Upper lobe of right lung (tissue), 1 donor: ENCODE data around the gene PTS. TPM values are rescaled to one million over a fixed set of nuclear protein-coding genes. Genes with fewer than 3 reads are reported as not detected.
A peak's percentile ranks its signal among the peaks of the same experiment; 100 is the strongest.

ENCODE experiments used
- ATAC-seq: fragments of 200-7000 bp; cut with Tn5 transposase; one replicate; pipeline ENCODE4 v1.9.1; 2020; ENCODE audit warnings: mild to moderate bottlenecking, moderate library complexity
- DNase-seq: peaks from one replicate; pipeline ENCODE4 v3.0.0-alpha.2; 2020
- H3K27ac ChIP-seq: fragments of 200-600 bp; one replicate; pipeline ENCODE4 v1.8.0; 2022
- H3K27me3 ChIP-seq: fragments of 200-600 bp; one replicate; pipeline ENCODE4 v1.8.0; 2022; ENCODE audit warnings: mild to moderate bottlenecking
- H3K36me3 ChIP-seq: fragments of 200-600 bp; one replicate; pipeline ENCODE4 v1.8.0; 2022
- H3K4me1 ChIP-seq: fragments of 200-600 bp; one replicate; pipeline ENCODE4 v1.8.0; 2022
- H3K4me3 ChIP-seq: fragments of 200-600 bp; one replicate; pipeline ENCODE4 v1.8.0; 2022; ENCODE audit warnings: mild to moderate bottlenecking
- H3K9me3 ChIP-seq: fragments of 200-600 bp; one replicate; pipeline ENCODE4 v1.8.0; 2022
- CTCF ChIP-seq: fragments of 200-600 bp; IDR thresholded peaks from one replicate; pipeline ENCODE4 v1.8.0; 2022; ENCODE audit warnings: antibody characterized with exemption
- intact Hi-C: fragments of 100-400 bp; cut with DNase I; formaldehyde crosslinking; loops from one replicate; pipeline ENCODE4 v1.11.0; 2022
- total RNA-seq: library from RNA; stranded (reverse); fragmentation: NEBNext Ultra II Directional; extraction: Animal tissue kit (Norgen Biotek cat#: 25700); gene quantifications from one replicate; pipeline ENCODE4 v1.2.1, GENCODE V29; 2021
- donor health status: DM: no; HTN: yes; CAD: no; lungs with severe emphysema.

Gene PTS
- total RNA-seq, 1 donor from 2014 or later, result 22.5 TPM

- Histone ChIP-seq H3K4me1 (peaks cover 7% of the 10 kb centered on the region), H3K27ac (peak overlapping the region; percentile 97), H3K9me3 (no peaks in the 10 kb centered on the region), H3K36me3 (peaks cover 36% of the 10 kb centered on the region), H3K4me3 (peak overlapping the region; percentile 86), H3K27me3 (no peaks in the 10 kb centered on the region)
- intact Hi-C loops, result no loop called here
- no peak for TF ChIP-seq CTCF
- DNase-seq, result no peak
- no peak for ATAC-seq
These were observed 1.2 kb downstream of the PTS start for GRCh38 chr11:112227471-112227870.

GRCh38 chr11:112228706-112229105 is 2.5 kb downstream of the PTS start:
- Histone ChIP-seq H3K27ac (no peak overlapping the region), H3K36me3 (peaks cover 49% of the 10 kb centered on the region), H3K4me1 (peaks cover 7% of the 10 kb centered on the region), H3K4me3 (no peak overlapping the region), H3K27me3 (no peaks in the 10 kb centered on the region), H3K9me3 (no peaks in the 10 kb centered on the region)
- no peak for TF ChIP-seq CTCF
- ATAC-seq (no peak), DNase-seq (no peak)
- intact Hi-C loops, result no loop called here

DNA sequence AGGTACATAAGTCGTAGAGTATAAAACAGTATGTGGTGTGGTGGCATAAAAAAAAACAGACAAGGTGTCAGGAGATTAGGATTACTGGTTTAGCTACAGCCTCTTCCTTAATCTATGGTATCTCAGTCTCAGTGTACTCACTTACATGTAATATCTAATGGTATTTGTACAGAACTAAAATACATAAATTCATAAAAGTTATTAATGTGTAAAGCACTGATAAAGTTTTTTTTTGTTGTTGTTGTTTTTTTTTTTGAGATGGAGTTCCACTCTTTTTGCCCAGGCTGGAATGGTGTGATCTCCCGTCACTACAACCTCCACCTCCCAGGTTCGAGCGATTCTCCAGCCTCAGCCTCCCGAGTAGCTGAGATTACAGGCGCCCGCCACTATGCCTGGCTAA is 2.9 kb downstream of the PTS start:
- Histone ChIP-seq H3K36me3 (peaks cover 53% of the 10 kb centered on the region), H3K27me3 (no peaks in the 10 kb centered on the region), H3K27ac (no peak overlapping the region), H3K9me3 (no peaks in the 10 kb centered on the region), H3K4me1 (peaks cover 7% of the 10 kb centered on the region), H3K4me3 (no peak overlapping the region)
- ATAC-seq (no peak), DNase-seq (no peak)
- intact Hi-C loops, result no loop called here
- TF ChIP-seq CTCF, result no peak

GRCh38 chr11:112229746-112230433 is 3.7 kb downstream of the PTS start:
- Histone ChIP-seq H3K4me3 (no peak overlapping the region), H3K4me1 (peaks cover 7% of the 10 kb centered on the region), H3K9me3 (no peaks in the 10 kb centered on the region), H3K27ac (no peak overlapping the region), H3K27me3 (no peaks in the 10 kb centered on the region), H3K36me3 (peaks cover 60% of the 10 kb centered on the region)
- ATAC-seq (no peak), DNase-seq (no peak)
- no peak for TF ChIP-seq CTCF
- intact Hi-C loops, result no loop called here

GRCh38 chr11:112231952-112232351 is 5.7 kb downstream of the PTS start:
- ATAC-seq, result no peak
- intact Hi-C loops, result no loop called here
- H3K36me3 ChIP-seq, result peaks cover 81% of the 10 kb centered on the region

More at GRCh38 chr11:112231952-112232351, 5.7 kb downstream of the PTS start:
- DNase-seq, result no peak
- TF ChIP-seq CTCF, result no peak
- Histone ChIP-seq H3K27ac (no peak overlapping the region), H3K4me3 (no peak overlapping the region), H3K27me3 (no peaks in the 10 kb centered on the region), H3K9me3 (no peaks in the 10 kb centered on the region), H3K4me1 (peaks cover 7% of the 10 kb centered on the region)
